NCI-H69 (cell line): Measurements from ENCODE around the gene TSPAN15.

Experiments used
- DNase-seq: peaks from one replicate; lab custom pipeline; 2025; lab: John Stamatoyannopoulos, UW

Gene TSPAN15

DNA sequence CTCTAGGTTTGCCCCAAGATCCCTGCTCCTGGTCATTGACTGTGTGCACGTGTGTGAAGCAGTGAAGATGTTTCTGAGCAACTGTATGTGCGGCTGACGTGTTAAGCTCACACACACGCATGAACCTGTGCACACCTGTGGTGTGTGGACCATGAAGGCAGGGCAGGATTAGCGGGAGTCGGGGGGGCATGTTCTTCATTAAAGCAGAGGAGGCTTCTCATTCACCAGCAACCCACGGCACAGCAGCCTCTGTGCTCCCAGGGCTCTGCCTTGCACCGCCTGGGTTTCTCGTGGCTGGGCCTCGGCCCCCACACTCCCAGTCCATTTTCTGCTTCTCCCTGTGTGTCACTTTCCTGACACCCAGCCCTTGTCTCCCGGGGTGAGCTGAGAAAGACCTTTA, 33.7 kb upstream of the TSPAN15 start:
- no peak for DNase-seq

DNA sequence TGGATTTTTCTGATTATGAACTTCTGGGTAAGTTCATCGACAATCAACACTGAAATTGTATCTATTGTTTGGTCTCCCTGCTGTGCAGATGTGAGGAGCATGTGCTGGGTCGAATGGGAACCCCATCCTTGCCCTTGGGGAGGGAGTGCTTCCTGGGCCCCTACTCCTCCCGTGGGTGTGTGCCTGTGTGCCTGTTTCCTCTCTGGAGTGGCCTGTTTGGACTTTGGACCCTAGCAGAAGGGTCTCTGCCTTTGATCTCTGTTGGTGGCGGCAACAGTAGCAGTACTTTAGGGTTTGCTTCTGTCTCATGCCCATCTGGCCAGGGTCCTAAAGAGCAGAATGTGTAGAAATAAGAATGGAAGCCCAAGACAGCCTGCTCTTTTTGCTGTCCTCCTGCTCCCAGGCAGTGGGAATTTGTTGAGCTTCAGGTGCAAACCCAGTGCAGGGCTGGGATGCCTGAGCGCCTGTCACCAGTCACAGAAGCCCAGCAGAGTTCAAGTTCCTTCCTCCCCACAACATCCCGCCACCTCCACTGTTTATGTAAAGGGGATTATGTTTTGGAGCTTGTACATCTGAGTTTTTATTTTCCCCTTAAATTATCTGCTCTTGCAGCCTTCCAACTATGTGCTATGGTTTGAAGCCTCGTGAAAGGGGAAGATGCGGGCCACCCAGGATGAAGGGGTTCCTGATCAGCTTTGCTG, 33.1 kb upstream of the TSPAN15 start:
- peak; percentile 65 for DNase-seq

DNA sequence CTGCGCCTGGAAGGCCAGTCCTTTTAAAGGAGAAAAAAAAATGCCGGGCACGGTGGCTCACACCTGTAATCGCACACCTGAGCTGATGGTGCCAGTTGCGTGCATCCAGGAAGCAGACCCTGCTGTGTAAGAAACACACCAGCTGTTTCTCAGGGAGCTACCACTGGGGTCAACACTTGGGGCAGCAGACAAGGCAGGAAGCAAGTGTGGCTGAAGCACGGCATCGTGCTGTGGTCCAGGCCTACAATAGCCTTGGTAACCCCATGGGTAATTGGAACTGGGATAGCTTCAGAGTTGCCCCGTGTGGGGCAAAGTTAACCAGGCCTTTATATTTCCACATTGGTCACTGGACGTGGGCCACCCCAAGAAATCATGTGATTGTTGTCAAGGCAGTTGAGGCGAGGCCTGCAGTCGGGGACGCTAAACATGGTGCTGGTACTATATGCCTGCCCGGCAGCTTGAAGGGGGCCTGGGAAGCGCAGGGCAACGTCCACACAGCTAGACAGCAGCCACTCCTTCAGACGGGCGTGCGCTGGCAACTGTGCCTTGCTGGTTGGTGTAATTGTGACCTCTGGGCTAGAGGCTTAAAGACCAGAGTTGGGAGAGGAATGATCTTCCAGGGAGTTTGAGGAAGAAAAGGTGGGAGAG, 32.0 kb upstream of the TSPAN15 start:
- peak; percentile 11 for DNase-seq

DNA sequence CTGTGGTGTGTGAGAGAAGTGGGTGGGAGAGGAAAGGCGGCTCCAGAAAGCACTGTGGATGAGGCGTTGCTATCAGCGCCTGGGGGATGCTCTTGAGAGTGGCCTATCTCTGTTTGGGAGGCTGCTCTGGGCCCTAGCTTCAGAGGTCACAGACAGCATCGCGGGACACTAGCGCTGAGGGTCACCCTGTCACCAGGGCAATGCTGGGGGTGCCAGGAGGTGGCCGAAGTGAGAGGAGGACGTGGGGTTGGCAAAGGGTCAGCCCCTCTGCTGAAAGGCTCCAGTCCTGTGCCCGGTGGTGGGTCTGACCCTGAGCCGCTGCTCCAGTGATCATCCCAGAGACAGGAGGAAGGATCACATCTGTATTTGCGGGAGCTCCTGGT, 31.5 kb upstream of the TSPAN15 start:
- no peak for DNase-seq

DNA sequence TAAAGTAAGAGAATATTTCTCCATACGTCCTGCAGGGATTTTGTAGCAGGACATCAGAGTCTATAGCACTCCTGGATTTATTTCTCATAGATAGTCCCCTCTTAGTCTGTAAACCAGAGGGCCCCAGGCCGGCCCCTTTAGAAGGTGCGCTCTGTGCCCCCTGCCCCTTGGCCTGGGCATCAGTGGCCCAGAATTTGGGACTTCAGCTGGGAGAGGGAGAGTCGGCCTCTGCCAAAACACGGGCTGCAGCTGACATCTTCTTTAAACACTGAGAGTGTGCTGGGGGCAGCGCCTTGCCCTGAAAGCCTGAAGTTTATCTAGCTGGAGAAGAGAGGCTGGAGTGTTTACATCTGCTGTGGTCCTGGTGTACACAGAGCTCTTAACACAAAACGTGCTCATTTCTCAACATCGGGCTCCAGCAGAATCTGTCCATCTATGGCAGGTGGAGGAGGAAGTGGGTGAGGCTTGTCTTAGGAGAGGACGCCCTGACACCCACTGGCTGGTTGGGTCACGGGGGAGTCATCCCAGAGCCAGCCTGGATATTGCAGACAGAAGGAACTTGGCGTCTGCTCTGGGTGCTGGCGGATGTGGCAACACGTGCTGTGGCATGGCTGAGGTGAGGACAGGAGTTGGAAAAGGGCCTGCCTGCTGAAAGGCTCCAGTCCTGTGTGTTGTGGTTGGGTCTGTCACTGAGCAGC, 29.5 kb upstream of the TSPAN15 start:
- no peak for DNase-seq

DNA sequence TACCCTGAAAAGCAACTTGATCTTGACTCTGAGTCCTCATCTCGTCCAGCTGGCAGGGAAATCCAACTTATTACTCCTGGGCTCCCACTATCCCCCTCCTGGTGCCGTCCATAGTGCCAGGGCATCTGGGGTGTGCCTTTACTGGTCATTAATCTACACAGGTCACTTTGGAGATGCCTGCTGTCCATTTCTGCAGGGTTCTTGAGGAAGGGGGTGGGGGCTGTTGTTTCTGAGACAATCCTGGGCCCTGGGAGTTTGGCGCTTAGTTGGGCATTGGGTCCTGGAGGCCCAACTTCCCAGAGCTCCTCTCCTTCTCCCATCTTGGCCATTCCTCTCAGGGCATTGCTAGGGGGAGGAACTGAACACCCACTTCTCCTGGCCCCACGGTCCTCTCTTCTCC, 28.6 kb upstream of the TSPAN15 start:
- no peak for DNase-seq

DNA sequence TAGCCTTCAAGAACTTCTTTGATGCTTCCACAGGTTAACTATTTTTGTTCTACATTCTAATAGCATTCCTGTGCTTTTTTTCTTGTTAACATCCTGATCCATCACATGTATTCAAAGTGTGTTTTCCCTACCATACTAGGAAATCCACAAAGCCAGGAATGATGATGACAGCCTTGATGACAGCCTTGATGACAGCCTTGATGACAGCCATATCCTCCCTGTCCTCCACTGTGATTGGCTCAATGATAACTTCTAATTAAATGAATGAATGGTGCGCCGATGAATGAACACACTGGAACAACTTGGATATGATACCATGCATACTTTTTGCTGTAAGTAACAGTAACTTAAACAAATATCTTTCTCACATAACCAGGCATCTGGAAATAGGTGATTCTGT, 26.2 kb upstream of the TSPAN15 start:
- no peak for DNase-seq

DNA sequence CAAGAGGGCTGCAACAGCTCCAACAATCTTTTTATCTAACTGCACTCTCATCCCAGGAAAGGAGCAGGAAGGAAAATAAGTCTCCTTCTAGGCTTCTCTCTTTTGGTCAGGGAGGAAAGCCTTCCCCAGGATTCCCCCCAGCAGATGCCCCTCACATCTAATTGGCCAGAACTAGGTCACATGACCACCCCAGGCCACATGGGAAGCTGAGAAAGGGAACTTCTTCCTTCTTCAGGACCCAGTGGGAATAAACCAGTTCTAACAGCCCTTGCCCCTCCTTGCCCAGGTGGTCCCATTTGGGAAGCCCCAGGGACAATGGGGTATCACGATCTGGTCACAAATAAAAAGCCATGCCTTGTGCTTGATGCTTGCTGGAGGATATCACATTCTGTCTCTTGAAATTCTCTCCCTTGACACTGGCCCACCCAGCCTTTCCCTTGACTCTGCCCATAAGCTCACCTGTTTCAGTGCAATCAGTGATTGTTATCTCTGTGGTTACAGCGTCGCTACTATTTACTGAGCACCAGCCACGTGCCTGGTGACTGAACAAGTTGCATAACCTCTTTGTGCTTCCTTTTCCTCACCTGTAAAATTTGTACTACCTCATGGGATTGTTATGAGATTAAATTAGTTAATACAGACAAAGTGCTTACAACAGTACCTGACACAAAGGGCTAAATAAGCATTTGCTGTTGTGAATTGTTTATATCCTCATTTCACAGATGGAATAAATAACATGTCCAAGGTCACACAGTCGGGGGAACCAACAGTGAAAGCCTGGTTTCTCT, 25.6 kb upstream of the TSPAN15 start:
- DNase-seq = peak; percentile 63

DNA sequence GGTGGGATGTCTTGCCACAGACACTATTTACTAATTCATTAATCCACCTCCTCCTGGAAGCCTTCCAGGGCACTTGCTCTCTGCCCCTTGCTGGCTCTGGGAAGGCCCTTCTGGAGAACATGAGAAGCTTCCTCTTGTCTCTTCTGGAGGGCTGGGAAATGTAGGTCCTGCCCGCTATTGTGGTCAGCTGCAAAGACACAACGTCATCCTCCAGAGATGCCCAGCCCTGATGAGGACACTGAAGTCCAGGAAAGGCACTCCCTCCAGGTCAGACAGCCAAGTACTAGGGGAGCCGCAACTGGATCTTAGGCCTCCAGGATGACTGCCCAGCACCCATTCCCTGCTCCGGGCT, 24.9 kb upstream of the TSPAN15 start:
- DNase-seq = no peak

DNA sequence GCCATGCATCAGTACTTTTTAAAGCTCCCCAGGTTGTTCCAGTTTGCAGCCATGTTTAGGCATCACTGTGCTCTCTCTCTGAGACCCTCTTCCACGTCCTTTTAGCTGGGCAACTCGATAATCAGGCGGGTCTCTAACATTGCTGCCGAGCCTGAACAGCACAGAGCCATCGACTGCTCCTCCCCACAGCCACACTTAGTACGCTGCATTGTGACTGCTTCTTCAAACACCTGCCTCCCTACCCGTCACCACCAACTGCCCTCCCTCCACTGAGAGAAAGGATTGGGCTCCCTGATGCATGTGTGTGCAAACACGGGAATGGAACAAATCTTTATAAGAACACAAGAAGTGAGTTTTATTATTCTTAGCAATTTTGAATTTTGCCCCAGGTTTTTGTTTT, 23.1 kb upstream of the TSPAN15 start:
- peak; percentile 71 for DNase-seq

DNA sequence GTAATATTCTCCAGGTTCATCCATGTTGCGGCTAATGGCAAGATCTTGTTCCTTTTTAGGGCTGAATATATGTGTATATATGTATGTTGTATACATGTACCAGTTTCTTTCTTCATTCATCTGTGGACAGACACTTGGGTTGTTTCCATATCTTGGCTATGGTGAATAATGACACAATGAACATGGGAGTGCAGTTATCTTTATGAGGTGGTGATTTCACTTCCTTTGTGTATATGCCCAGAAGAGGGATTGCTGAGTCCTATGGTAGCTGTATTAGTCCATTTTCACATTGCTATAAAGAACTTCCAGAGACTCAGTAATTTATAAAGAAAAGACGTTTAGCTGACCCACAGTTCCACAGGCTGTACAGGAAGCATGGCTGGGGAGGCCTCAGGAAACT, 17.1 kb upstream of the TSPAN15 start:
- DNase-seq = no peak

DNA sequence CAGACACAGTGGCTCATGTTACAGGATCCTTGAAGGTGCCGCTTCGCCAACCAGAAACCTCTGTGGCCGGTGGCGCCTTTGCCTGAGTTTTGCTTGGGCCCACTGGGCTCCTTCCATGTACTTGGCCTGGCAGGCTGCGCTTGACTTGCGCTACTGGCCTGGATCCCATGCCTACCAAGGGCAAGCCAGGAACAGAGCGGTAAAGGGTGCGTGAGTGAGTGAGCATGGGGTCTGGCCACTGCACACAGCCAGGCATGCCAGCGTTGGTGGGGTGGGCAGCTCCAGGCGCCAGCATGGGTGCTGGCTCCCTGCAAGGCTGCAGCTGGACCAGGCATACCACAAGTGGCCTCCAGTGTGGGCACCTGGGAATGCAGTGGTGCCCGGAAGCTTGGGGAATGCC, 16.3 kb upstream of the TSPAN15 start:
- DNase-seq = no peak

DNA sequence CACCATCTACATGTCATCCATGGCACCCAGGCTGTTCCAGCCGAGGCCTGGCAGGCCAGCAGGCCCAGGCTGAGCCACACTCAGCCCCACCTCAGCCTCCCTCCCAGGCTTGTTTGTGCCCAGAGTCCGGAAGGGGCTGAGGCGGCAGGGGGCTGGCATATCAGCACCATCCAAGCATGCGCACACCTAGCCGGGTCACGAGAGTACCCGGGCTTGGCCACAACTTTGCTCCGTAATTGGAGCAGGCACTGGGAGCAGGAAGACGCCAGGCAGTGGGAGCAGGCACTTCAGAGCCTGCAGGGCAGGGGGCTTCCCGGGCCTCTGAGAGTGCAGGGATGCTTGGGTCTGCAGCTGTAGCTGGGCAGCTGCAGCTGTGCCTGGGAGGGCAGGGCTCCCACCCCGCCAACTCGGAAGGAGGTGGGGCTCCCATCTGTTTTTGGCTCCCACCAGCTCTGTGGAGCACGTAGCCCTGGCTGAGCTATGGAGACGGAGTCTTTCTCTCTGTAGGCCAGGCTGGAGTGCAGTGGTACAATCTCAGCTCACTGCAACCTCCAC, 15.2 kb upstream of the TSPAN15 start:
- DNase-seq = no peak

DNA sequence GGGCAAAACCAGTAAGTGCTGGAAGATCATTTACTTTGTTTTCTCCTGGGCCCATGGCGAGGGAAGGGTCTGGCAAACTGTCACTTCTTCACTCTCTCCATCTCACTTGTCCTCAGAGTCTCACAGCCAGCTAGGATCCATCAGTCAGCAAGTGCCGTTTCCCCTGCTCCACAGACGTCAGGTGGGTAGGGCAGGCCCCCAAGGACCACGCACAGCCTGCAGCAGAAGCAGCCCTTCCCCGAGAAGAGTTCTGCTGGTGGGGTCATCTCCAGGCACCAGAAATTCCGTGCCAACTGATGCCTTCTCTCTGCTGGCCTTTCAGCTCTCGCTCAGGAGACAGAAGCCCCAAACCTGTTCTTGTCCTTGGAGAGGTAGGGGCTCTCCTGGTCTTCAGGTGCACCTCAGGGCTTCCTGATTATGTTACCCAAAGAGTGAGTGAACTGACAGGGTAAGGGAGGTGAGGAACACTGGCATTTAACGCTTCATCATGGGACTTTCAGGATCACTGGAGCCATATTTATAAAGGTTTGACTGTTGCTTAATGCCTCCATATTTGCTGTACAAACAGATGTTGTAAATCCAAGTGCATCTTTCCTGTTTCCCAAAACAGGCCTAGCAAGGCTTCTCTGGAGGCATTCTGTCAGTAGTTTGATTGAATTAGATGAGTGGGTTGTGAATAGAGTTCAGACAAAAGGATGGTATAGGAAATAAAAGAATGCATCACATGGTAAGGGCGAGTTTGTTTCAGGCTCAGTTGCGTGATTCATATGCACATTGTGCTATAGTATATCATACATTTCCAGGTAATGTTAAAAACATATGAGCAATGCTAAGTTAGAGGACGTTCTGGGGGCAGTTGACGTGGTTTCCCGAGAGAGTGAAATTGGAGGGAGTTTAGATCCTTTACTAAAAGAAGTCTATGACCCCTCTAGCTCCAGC, 13.7 kb upstream of the TSPAN15 start:
- DNase-seq = peak; percentile 24

DNA sequence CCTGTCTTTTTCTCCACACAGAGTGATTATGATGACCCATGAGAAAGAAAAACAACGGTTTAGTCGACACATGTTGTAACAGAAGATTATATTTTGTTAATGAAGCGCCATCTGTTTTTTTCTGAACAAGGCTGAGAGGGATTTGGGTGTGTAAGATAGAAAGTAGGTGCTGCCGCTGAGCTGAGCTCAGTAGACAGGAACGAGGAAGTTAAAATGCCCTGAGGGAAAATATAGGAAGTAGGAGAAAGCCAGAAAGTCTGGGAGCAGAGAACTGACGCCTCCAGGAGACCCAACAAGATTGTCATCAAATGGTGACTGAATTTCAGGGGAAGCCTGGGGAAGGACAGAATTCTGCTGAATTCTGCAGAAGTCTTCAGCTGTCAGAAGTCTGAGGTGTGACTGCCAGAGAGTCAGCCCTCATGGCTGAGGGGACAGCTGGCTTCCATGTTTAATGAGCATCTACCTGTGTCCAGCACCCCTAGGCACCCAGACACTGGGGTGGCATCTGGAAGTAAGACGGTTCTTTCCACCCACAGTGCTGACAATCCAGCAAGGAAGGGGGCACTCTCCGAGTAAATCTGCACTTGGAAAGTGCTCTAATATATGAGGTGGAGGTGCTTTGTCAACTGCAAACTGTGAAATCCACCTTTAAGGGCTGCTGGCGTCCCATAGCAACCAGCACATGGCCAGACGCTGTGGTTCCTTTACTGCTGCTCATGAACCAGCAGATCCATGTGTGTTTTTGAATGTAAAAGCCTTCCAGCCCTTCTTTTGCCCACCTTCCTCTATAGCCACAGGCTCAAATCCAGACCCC, 12.5 kb upstream of the TSPAN15 start:
- DNase-seq = peak; percentile 89

DNA sequence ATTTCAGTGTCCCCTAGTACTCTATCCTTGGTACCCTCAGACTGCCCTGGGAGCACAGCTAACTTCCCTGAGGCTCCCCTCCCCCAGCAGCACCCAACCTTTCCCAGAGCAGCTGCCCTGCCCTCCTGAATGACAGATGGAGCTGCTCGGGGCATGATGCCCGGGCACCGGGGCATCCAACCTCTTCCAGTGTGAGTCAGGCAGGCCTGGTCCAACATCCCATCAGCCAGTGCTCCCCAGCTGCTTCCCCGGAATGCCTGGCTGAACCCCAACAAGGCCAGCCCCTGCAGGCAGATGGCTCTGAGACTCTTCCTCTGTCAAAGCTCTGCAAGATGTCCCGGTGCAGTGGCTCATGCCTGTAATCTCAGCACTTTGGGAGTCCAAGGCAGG, 11.9 kb upstream of the TSPAN15 start:
- DNase-seq = peak; percentile 78

DNA sequence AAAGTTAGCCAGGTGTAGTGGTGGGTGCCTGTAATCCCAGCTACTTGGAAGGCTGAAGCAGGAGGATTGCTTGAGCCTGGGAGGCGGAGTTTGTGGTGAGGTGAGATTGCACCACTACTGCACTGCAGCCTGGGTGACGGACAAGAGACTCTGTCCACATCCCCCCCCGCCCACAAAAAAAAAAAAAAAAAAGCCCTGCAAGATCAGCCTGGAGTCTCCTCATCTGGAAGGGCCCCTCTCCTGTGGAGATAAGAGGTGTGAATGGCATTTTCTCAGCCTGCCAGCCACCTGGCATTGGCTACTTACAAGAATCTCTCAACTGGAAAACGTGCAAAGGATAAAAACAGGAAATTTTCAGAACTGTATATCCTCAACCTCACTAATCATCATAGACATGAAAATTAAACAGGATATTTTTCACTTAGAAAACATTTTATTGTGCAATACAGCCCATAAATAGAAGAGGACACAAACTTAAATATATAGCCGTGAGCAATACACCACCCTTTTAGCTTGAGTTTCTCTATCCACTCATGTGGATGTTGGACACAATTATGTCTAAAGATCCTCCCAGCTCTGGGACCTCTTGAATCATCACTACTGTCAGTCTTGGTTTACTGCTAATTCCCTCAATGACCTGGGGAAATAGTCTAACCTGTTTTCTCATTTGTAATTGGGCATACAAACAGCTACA, 11.3 kb upstream of the TSPAN15 start:
- peak; percentile 82 for DNase-seq

DNA sequence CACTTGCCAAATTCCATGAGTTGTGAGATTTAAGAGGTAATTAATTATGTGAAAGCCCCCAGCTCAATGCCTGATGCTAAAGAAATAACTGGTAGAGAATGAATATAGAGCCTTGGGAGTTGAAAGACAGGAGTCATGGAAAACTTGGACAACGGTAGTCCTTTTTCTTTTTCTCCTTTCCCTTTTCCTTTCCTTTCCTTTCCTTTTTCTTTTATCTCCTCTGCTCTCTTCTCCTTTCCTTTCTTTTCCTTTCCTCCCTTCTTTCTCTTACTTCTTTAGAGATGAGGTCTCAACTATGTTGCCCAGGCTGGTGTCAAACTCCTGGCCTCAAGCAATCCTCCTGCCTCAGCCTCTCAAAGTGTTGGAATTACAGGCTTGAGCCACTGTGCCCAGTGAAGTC, 7.9 kb upstream of the TSPAN15 start:
- DNase-seq = no peak

DNA sequence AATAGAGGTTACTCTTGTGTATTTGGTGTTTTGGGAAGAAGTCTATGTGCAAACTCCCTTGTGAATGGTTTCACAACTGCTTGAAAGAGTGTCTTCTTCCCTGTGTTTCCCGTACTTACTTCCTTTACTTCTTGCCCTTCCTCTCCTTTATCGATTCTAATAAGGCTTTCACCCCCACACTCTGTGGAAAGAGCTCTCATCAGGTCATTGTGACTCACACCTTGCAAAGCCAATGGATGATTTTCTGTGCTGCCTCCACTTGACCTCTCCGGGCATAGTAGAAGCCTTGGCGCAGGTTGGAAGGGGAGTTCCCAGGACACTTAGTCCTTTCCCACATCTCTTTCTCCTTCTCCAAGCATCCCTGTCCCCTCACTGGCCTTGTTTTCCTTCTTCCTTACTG, 6.2 kb upstream of the TSPAN15 start:
- no peak for DNase-seq

DNA sequence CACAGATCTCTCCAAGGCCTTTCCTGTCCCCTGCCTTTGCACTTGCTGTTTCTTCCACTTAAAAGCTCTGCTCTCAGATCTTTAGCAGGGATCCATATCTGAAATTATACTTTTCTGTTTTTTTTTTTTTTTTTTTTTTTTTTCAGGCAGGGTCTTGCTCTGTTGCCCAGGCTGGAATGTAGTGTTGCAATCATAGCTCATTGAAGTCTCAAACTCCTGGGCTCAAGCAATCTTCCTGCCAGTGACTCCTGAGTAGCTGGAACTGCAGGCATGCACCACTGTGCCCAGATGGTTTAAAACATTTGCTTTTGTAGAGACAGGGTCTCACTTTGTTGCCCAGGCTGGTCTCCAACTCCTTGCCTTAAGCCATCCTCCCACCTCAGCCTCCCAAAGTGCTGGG, 5.0 kb upstream of the TSPAN15 start:
- no peak for DNase-seq
